ENCODE results near the gene PMEL.
"Not testable (repeated sequence)": the region's sequence is repeated elsewhere in the genome, so short reads cannot be mapped to it uniquely, and the experiment has no call there.

Gene PMEL

GRCh38 chr12:55983232-55983842 is 17.5 kb upstream of the PMEL start:
- no peak for DNase-seq (ENCODE audit: low read depth, low spot score)

GRCh38 chr12:55982319-55982936 is 16.6 kb upstream of the PMEL start:
- DNase-seq (ENCODE audit: low read depth, low spot score) = no peak

GRCh38 chr12:55981882-55982281 is 16.0 kb upstream of the PMEL start:
- DNase-seq (ENCODE audit: low read depth, low spot score) = not testable (repeated sequence)

- DNase-seq (ENCODE audit: low read depth, low spot score) = no peak
Measured at GRCh38 chr12:55979069-55979468, 13.2 kb upstream of the PMEL start.

- DNase-seq (ENCODE audit: low read depth, low spot score) = no peak
Measured at GRCh38 chr12:55978393-55978792, 12.6 kb upstream of the PMEL start.

- DNase-seq (ENCODE audit: low read depth, low spot score) = peak; percentile 15
Measured at GRCh38 chr12:55974308-55974730, 8.5 kb upstream of the PMEL start.

GRCh38 chr12:55973599-55974307 is 7.9 kb upstream of the PMEL start, which contains the start of gene RAB5B:
RAB5B (plus strand) TSS chr12:55974078; CDS start chr12:55986961, 12,883 bp downstream.
- peak; percentile 98 for DNase-seq (ENCODE audit: low read depth, low spot score)

GRCh38 chr12:55972911-55973598 is 7.2 kb upstream of the PMEL start:
- DNase-seq (ENCODE audit: low read depth, low spot score) = no peak

- no peak for DNase-seq (ENCODE audit: low read depth, low spot score)
Measured at GRCh38 chr12:55972456-55972855, 6.6 kb upstream of the PMEL start.

- no peak for DNase-seq (ENCODE audit: low read depth, low spot score)
Measured at GRCh38 chr12:55972042-55972441, 6.2 kb upstream of the PMEL start.

- DNase-seq (ENCODE audit: low read depth, low spot score) = no peak
Measured at GRCh38 chr12:55970775-55971174, 4.9 kb upstream of the PMEL start.

- DNase-seq (ENCODE audit: low read depth, low spot score) = no peak
Measured at GRCh38 chr12:55969356-55969755, 3.5 kb upstream of the PMEL start.

GRCh38 chr12:55966408-55967281 is 803 bp upstream of the PMEL start, which contains the start of gene CDK2:
CDK2 (plus strand) TSS chr12:55966830; CDS start chr12:55967009, 179 bp downstream.
- peak; percentile 75 for DNase-seq (ENCODE audit: low read depth, low spot score)

GRCh38 chr12:55965240-55965639 is 602 bp downstream of the PMEL start:
- DNase-seq (ENCODE audit: low read depth, low spot score) = no peak

GRCh38 chr12:55963760-55964159 is 2.1 kb downstream of the PMEL start:
- DNase-seq (ENCODE audit: low read depth, low spot score) = no peak

GRCh38 chr12:55957106-55957859 is 8.6 kb downstream of the PMEL start:
- DNase-seq (ENCODE audit: low read depth, low spot score) = no peak

- DNase-seq (ENCODE audit: low read depth, low spot score) = no peak
Measured at GRCh38 chr12:55955800-55956508, 9.9 kb downstream of the PMEL start.

GRCh38 chr12:55955344-55955743 is 10.5 kb downstream of the PMEL start:
- DNase-seq (ENCODE audit: low read depth, low spot score) = no peak

- DNase-seq (ENCODE audit: low read depth, low spot score) = no peak
Measured at GRCh38 chr12:55946553-55946952, 19.3 kb downstream of the PMEL start.

All from activated CD4-positive, CD25-positive, alpha-beta regulatory T cell treated with anti-CD3 and anti-CD28 coated beads, Interleukin-2, amount 50 U/mL, for 16 hours (primary cell).